CD4-positive, alpha-beta T cell treated with Interleukin-6 at 100 ng/mL for 8 hours (primary cell): Measurements from ENCODE around the gene BICRAL.
A peak's percentile ranks its signal among the peaks of the same experiment; 100 is the strongest.
"Not testable (repeated sequence)": the region's sequence is repeated elsewhere in the genome, so short reads cannot be mapped to it uniquely, and the experiment has no call there.

Experiments used
- DNase-seq: peaks from one replicate; pipeline ENCODE4 v3.0.0-alpha.2; 2020; ENCODE audit warnings: mixed read lengths, low spot score

Gene BICRAL

GRCh38 chr6:42841844-42842584 is 60.2 kb downstream of the BICRAL start:
- no peak for DNase-seq

GRCh38 chr6:42845327-42845694 is 63.5 kb downstream of the BICRAL start:
- no peak for DNase-seq

GRCh38 chr6:42846505-42846904 is 64.7 kb downstream of the BICRAL start:
- DNase-seq: no peak

- no peak for DNase-seq
Measured at GRCh38 chr6:42848700-42849099, 66.8 kb downstream of the BICRAL start.

- no peak for DNase-seq
Measured at GRCh38 chr6:42851599-42851998, 69.7 kb downstream of the BICRAL start.

- DNase-seq: no peak
Measured at GRCh38 chr6:42860036-42860435, 78.2 kb downstream of the BICRAL start.

GRCh38 chr6:42860481-42860880 is 78.6 kb downstream of the BICRAL start:
- no peak for DNase-seq

- no peak for DNase-seq
Measured at GRCh38 chr6:42864602-42865001, 82.8 kb downstream of the BICRAL start.

- DNase-seq: no peak
Measured at GRCh38 chr6:42870145-42870936, 88.5 kb downstream of the BICRAL start.

- no peak for DNase-seq
Measured at GRCh38 chr6:42871711-42872110, 89.9 kb downstream of the BICRAL start.

- DNase-seq: no peak
Measured at GRCh38 chr6:42873313-42873712, 91.5 kb downstream of the BICRAL start.

GRCh38 chr6:42877695-42878094 is 95.8 kb downstream of the BICRAL start:
- no peak for DNase-seq

GRCh38 chr6:42879372-42880239 is 97.8 kb downstream of the BICRAL start, which contains the start of gene RPL7L1:
Gene RPL7L1, plus strand, starts transcription at chr6:42879616. Its CDS starts 295 bp downstream, at chr6:42879911.
- DNase-seq: peak; percentile 86

GRCh38 chr6:42880240-42880817 is 98.5 kb downstream of the BICRAL start:
- not testable (repeated sequence) for DNase-seq

GRCh38 chr6:42880871-42881270 is 99.0 kb downstream of the BICRAL start:
- not testable (repeated sequence) for DNase-seq

- no peak for DNase-seq
Measured at GRCh38 chr6:42885702-42886101, 103.8 kb downstream of the BICRAL start.

GRCh38 chr6:42888201-42888600 is 106.3 kb downstream of the BICRAL start:
- not testable (repeated sequence) for DNase-seq

GRCh38 chr6:42889815-42890214 is 108.0 kb downstream of the BICRAL start:
- DNase-seq: no peak

- DNase-seq: peak; percentile 90
Measured at GRCh38 chr6:42890311-42891198, 108.7 kb downstream of the BICRAL start.

- no peak for DNase-seq
Measured at GRCh38 chr6:42891199-42891722, 109.4 kb downstream of the BICRAL start.
